ENCODE data around the gene SCAANT1. TPM values are rescaled to one million over a fixed set of nuclear protein-coding genes. Genes with fewer than 3 reads are reported as not detected.

SCAANT1 gene
- total RNA-seq, 1 experiment from 2014 or later = not detected

- WGBS (ENCODE audit: extremely low coverage, insufficient read length, low lambda C conversion rate) = no CpG with 5 or more reads among the region's 2 CpGs
- Histone ChIP-seq H2AK5ac (ENCODE audit: insufficient read length, low read length) (no peak overlapping the region), H2AFZ (ENCODE audit: low read length) (no peak overlapping the region), H4K5ac (ENCODE audit: insufficient read length, low read depth, low read length) (no peak overlapping the region), H3K4ac (ENCODE audit: low read depth, low read length) (no peak overlapping the region), H3K56ac (ENCODE audit: insufficient read length, low read depth, low read length) (no peak overlapping the region), H3K23ac (ENCODE audit: insufficient read length, low read depth, low read length) (no peak overlapping the region), H3K9ac (ENCODE audit: extremely low read depth, insufficient read length, low read length) (no peak overlapping the region), H2BK5ac (ENCODE audit: insufficient read length, low read length) (no peak overlapping the region), H2BK15ac (ENCODE audit: low read depth, low read length) (no peak overlapping the region), H3T11ph (ENCODE audit: low read length) (no peak overlapping the region), H2BK120ac (ENCODE audit: low read depth, low read length, poor library complexity, severe bottlenecking) (no peak overlapping the region), H3K14ac (ENCODE audit: insufficient read depth, low read length) (no peak overlapping the region), H3K23me2 (ENCODE audit: insufficient read length, low read depth, low read length, poor library complexity, severe bottlenecking) (no peaks in the 10 kb centered on the region), H3K4me1 (ENCODE audit: insufficient read depth, low read length) (peaks cover 9% of the 10 kb centered on the region), H4K91ac (ENCODE audit: insufficient read length, low read depth, low read length) (no peak overlapping the region), H4K8ac (replicated peaks; ENCODE audit: insufficient read length, low read depth, low read length) (no peak overlapping the region), H3K27ac (ENCODE audit: insufficient read length, low read depth, low read length) (no peak overlapping the region), H4K20me1 (ENCODE audit: control insufficient read depth, insufficient read depth, insufficient read length) (no peaks in the 10 kb centered on the region), H3K9me3 (ENCODE audit: control insufficient read depth, low read depth, low read length) (no peaks in the 10 kb centered on the region), H3K27me3 (ENCODE audit: insufficient read depth, low read length) (no peaks in the 10 kb centered on the region), H2BK20ac (ENCODE audit: low read depth, low read length, poor library complexity, severe bottlenecking) (no peak overlapping the region), H3K4me2 (ENCODE audit: insufficient read depth, insufficient read length, low read length) (no peak overlapping the region), H3K79me1 (ENCODE audit: insufficient read depth, low read depth, low read length, poor library complexity, severe bottlenecking) (peaks cover 4% of the 10 kb centered on the region), H2BK12ac (ENCODE audit: insufficient read length, low read depth, low read length) (no peak overlapping the region), H3K79me2 (ENCODE audit: insufficient read depth, low read length) (peaks cover 4% of the 10 kb centered on the region; the same call in 1 of the 2 replicates), H3K18ac (ENCODE audit: insufficient read length, low read depth, low read length) (no peak overlapping the region)
- no peak overlapping the region for H3K4me3 Mint-ChIP-seq
- no peak for DNase-seq
- no peaks in the 10 kb centered on the region for H3K27me3 Mint-ChIP-seq (ENCODE audit: low read depth)
- no peaks in the 10 kb centered on the region for H3K9me3 Mint-ChIP-seq
- peaks cover 0 to 4% (median 1%) of the 10 kb centered on the region in 3 experiments; a peak in 2 of 7 replicates for H3K36me3 Mint-ChIP-seq (ENCODE audit: insufficient read depth in 1 of 3, low read depth in 3 of 3)
- TF ChIP-seq CTCF (conservative IDR thresholded peaks at IDR 0.05) = no peak
- no peak overlapping the region for H3K27ac Mint-ChIP-seq
- peaks cover 17 to 23% of the 10 kb centered on the region in 2 experiments for H3K4me1 Mint-ChIP-seq
These were observed 39.9 kb downstream of the SCAANT1 start for GRCh38 chr3:63872135-63872924.

Measured in H9 (cell line).